ENCODE measurements around the gene CYTH4. TPM values are rescaled to one million over a fixed set of nuclear protein-coding genes. Genes with fewer than 3 reads are reported as not detected.

The CYTH4 gene
- total and polyA plus RNA-seq, 10 of the 15 experiments (the other 5 are each of a cell fraction or from before 2014, with no cell fraction given) = 1.5 to 27.3 (median 16.9) TPM

DNA sequence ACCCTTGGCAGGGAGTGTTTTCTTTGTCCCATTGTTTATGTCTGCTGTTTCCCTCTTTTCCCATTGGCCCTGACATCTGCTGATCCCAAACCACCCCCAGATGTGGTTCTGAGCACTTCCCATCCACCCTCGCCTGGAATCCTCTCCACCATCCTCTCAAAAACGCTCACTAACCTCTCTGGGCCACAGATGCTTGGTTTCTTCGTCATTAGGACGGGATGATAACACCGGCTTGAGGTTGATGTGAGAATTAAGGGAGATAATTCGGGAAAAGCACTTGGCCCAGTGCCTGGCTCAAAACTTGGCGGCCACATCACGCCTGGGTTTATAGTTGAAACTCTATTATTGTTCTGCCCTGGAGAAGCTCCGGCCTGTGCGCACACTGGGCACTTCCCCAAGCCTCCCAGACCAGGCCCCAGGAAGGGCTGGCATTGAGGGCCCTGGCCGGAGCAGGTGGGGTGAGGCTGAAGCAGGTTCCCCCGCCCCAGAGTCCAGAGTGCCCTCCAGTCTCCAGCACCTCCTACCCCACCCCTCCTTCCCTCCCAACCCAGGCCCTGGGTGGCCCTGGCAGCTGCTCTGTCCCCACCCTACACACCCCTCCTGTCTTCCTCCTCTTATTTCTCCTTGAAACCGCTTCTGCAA lies 63.7 kb downstream of the CYTH4 start (continued):
- TF ChIP-seq, protein P1, sequence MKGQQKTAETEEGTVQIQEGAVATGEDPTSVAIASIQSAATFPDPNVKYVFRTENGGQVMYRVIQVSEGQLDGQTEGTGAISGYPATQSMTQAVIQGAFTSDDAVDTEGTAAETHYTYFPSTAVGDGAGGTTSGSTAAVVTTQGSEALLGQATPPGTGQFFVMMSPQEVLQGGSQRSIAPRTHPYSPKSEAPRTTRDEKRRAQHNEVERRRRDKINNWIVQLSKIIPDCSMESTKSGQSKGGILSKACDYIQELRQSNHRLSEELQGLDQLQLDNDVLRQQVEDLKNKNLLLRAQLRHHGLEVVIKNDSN (IDR thresholded peaks at IDR 0.05; ENCODE audit: borderline replicate concordance, extremely low read length, insufficient read depth, low read depth, low read length) = no peak

DNA sequence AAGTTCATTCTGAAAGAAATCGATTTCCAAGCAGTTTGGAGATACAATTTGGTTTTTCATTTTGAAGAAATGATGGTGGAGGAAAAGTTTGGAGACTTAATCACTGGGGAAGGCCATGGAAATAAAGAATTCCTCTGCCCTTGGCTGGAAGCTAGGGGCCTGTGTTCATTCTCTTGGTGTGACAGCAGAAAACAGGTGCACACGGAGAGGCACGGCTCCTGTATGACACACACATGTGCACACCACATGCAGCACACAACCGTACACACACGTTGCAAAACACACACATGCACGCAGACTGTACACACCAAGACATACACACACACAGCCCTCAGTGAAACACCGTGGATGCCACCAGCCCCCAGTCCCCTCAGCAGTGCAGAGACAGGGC lies 64.2 kb downstream of the CYTH4 start:
- H2AFZ ChIP-seq (ENCODE audit: control insufficient read depth, low read depth, low read length) = no peak overlapping the region
- no peak for TF ChIP-seq CBX5 (IDR thresholded peaks at IDR 0.05; ENCODE audit: low read depth)
- peaks cover 0 to 5% of the 10 kb centered on the region in 2 experiments; a peak in 2 of 4 replicates for H3K27me3 ChIP-seq (replicated peaks in 1 of 2; ENCODE audit: control insufficient read depth in 2 of 2, insufficient read depth in 2 of 2, low read length in 1 of 2)
- H3K36me3 ChIP-seq (ENCODE audit: control insufficient read depth in 2 of 2, insufficient read depth in 2 of 2, low read length in 1 of 2) = no peaks in the 10 kb centered on the region
- WGBS (ENCODE audit: insufficient coverage, insufficient replicate concordance, low lambda C conversion rate, missing lambda C conversion rate) = 10% methylated on average over 7 of the region's 7 CpGs
- H3K4me2 ChIP-seq (ENCODE audit: control insufficient read depth, insufficient read depth) = no peak overlapping the region
- no TSS peak for BruUV-seq (replicated peaks)
- FAIRE-seq = no peak
- H3K4me3 ChIP-seq = no peak overlapping the region
- no peak for ATAC-seq
- POLR2A ChIA-PET = interaction anchor here (0.6 kb wide), 1 partner anchor 176 kb away, joined by 5 read pairs; no protein-coding TSS in a partner anchor
- H3K27ac ChIP-seq (ENCODE audit: control insufficient read depth, insufficient read depth) = no peak overlapping the region
- in situ Hi-C loops (cut with MboI) (no loop called here), intact Hi-C loops (cut with micrococcal nuclease; ENCODE audit: unreplicated experiment) (no loop called here)
- H3K4me1 ChIP-seq (ENCODE audit: control insufficient read depth, insufficient read depth, low read length) = peaks cover 3% of the 10 kb centered on the region
- H4K20me1 ChIP-seq (ENCODE audit: control insufficient read depth, insufficient read depth) = no peaks in the 10 kb centered on the region
- no peaks in the 10 kb centered on the region for H3K79me2 ChIP-seq (ENCODE audit: control insufficient read depth, insufficient read depth, low read length)
- RAD21 ChIA-PET (ENCODE audit: unreplicated experiment) = no interaction called here
- CTCF ChIA-PET = no interaction called here
- no peak overlapping the region for H3K9ac ChIP-seq (ENCODE audit: control insufficient read depth, insufficient read depth, low read length)
- DNase-seq (ENCODE audit: low read depth, low spot score) = no peak
- SMC1A ChIA-PET (ENCODE audit: uncharacterized antibody, unreplicated experiment) = interaction anchor here (0.7 kb wide), 1 partner anchor 246 kb away, joined by 4 read pairs; no protein-coding TSS in a partner anchor
- no peaks in the 10 kb centered on the region for H3K9me3 ChIP-seq (replicated peaks; ENCODE audit: control insufficient read depth, insufficient read depth, low read length)

Data from GM12878 (cell line).